SU-DHL-6 (cell line): ENCODE results near the gene ZC2HC1B.
"Not testable (repeated sequence)": the region's sequence is repeated elsewhere in the genome, so short reads cannot be mapped to it uniquely, and the experiment has no call there.

Experiments used
- H2AFZ ChIP-seq: fragments of 200-600 bp; sonication (generic); 2 replicates; pipeline ENCODE4 v1.6.1; 2014; ENCODE audit warnings: low read depth, mild to moderate bottlenecking, moderate library complexity, mixed read lengths, antibody characterized with exemption, low read length; ENCODE audit not compliant: severe bottlenecking
- H3F3A ChIP-seq: fragments of 200-600 bp; shearing (Covaris generic); 2 replicates; pipeline ENCODE4 v1.6.0; 2016; ENCODE audit warnings: antibody characterized with exemption, mild to moderate bottlenecking; ENCODE audit not compliant: insufficient read depth
- H3K27ac ChIP-seq: fragments of 200-600 bp; sonication (generic); 2 replicates; pipeline ENCODE4 v1.5.1; 2016; ENCODE audit warnings: low read depth, mild to moderate bottlenecking, low read length, moderate library complexity, mixed read lengths
- H3K27me3 ChIP-seq: fragments of 200-600 bp; sonication (generic), shearing (Covaris generic); 2 replicates; pipeline ENCODE4 v1.6.0; 2014; ENCODE audit warnings: mild to moderate bottlenecking, low read length
- H3K36me3 ChIP-seq: fragments of 200-600 bp; sonication (generic); 2 replicates; pipeline ENCODE4 v1.6.1; 2014; ENCODE audit warnings: mild to moderate bottlenecking, low read length, mixed read lengths
- H3K4me2 ChIP-seq: fragments of 300-600, 200-600 bp; shearing (Covaris generic), sonication (generic); 2 replicates; pipeline ENCODE4 v1.6.0; 2014; ENCODE audit warnings: low read length, low read depth, mild to moderate bottlenecking; ENCODE audit not compliant: poor library complexity, severe bottlenecking
- H3K4me3 ChIP-seq: fragments of 200-600 bp; sonication (generic); 2 replicates; pipeline ENCODE4 v1.5.1; 2014; ENCODE audit warnings: antibody characterized with exemption, low read length, mild to moderate bottlenecking, mixed read lengths; ENCODE audit not compliant: insufficient read depth, poor library complexity, severe bottlenecking
- H3K79me2 ChIP-seq: fragments of 200-600 bp; sonication (generic); 2 replicates; pipeline ENCODE4 v1.6.1; 2014; ENCODE audit warnings: mild to moderate bottlenecking, low read length, moderate library complexity; ENCODE audit not compliant: insufficient read depth
- H3K9ac ChIP-seq: fragments of 200-600 bp; sonication (generic); 2 replicates; pipeline ENCODE4 v1.7.0; 2014; ENCODE audit warnings: mild to moderate bottlenecking, low read length
- H3K9me2 ChIP-seq: fragments of 200-600 bp; sonication (generic); replicated peaks from 2 replicates; pipeline ENCODE4 v1.6.1; 2014; ENCODE audit warnings: low read length; ENCODE audit not compliant: insufficient read depth
- H3K9me3 ChIP-seq: fragments of 200-600 bp; sonication (generic); 2 replicates; pipeline ENCODE4 v1.6.1; 2014; ENCODE audit warnings: low read length, mixed read lengths; ENCODE audit not compliant: insufficient read depth
- H4K20me1 ChIP-seq: fragments of 200-600 bp; sonication (generic); 2 replicates; pipeline ENCODE4 v1.6.1; 2014; ENCODE audit warnings: low read depth, mild to moderate bottlenecking, antibody characterized with exemption, low read length, moderate library complexity, mixed read lengths
- CTCF ChIP-seq: fragments of 200-600 bp; sonication (generic); IDR thresholded peaks from one replicate; pipeline ENCODE4 v1.5.1; 2017; ENCODE audit warnings: antibody characterized with exemption, mild to moderate bottlenecking, low read length, moderate library complexity; ENCODE audit not compliant: insufficient read depth, poor library complexity, severe bottlenecking
- EZH2phosphoT487 ChIP-seq: fragments of 200-600 bp; sonication (generic), shearing (Covaris generic); conservative IDR thresholded peaks from 2 replicates; pipeline ENCODE4 v1.6.1; 2018; ENCODE audit warnings: mild to moderate bottlenecking, antibody characterized with exemption, low read length, moderate library complexity, mixed read lengths

ZC2HC1B gene

DNA sequence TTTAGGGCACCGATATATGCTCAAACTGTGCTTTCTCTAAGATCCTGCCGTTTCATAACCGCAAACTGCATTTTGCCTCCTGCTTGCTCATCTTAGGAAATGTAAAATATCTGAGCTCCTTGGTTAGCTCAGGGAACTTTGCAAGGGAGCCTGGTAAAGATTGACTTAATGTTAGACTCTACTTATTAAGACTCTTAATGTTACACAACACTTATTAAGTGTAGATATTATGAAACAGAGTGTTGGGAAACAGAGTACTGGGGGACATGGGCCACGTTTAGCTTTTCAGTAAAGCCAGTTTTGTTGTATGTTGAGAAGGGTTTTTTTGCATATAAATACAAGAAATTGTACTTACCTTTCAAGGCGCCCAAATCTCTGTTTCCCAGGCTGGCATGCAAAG lies 19.2 kb upstream of the ZC2HC1B start:
- H3K79me2 ChIP-seq, result peaks cover 35% of the 10 kb centered on the region

DNA sequence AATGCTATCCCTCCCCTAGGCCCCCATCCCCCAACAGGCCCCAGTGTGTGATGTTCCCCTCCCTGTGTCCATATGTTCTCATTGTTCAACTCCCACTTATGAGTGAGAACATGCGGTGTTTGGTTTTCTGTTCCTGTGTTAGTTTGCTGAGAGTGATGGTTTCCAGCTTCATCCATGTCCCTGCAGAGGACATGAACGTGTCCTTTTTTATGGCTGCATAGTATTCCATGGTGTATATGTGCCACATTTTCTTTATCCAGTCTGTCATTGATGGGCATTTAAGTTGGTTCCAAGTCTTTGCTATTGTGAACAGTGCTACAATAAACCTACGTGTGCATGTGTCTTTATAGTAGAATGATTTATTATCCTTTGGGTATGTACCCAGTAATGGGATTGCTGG lies 12.6 kb upstream of the ZC2HC1B start:
- H3K4me3 ChIP-seq, H2AFZ ChIP-seq, H3K27me3 ChIP-seq, H3K9me3 ChIP-seq, H3K9ac ChIP-seq, H3K9me2 ChIP-seq, H3F3A ChIP-seq, H3K4me2 ChIP-seq, H3K27ac ChIP-seq, H4K20me1 ChIP-seq: not testable (repeated sequence)
- Histone ChIP-seq H3K36me3 (peaks cover 36% of the 10 kb centered on the region), H3K79me2 (peaks cover 32% of the 10 kb centered on the region)

More for the DNA sequence above, 19.2 kb upstream of the ZC2HC1B start:
- Histone ChIP-seq H3K27me3 (no peaks in the 10 kb centered on the region), H3K9me3 (no peaks in the 10 kb centered on the region), H3K4me2 (no peak overlapping the region), H3K9ac (no peak overlapping the region), H3F3A (no peaks in the 10 kb centered on the region), H3K4me3 (no peak overlapping the region), H3K27ac (no peak overlapping the region), H4K20me1 (no peaks in the 10 kb centered on the region), H3K36me3 (peaks cover 39% of the 10 kb centered on the region), H2AFZ (no peak overlapping the region), H3K9me2 (no peaks in the 10 kb centered on the region)
- no peak for TF ChIP-seq CTCF

- H3K9me2 ChIP-seq, H2AFZ ChIP-seq, H3K4me3 ChIP-seq, H3K9me3 ChIP-seq, H3K9ac ChIP-seq, H3F3A ChIP-seq, H3K27ac ChIP-seq, H3K4me2 ChIP-seq, H4K20me1 ChIP-seq, H3K27me3 ChIP-seq: not testable (repeated sequence)
- H3K79me2 ChIP-seq, result peaks cover 25% of the 10 kb centered on the region
- peaks cover 38% of the 10 kb centered on the region for H3K36me3 ChIP-seq
These were observed 9.2 kb upstream of the ZC2HC1B start for GRCh38 chr6:143855057-143855456.

DNA sequence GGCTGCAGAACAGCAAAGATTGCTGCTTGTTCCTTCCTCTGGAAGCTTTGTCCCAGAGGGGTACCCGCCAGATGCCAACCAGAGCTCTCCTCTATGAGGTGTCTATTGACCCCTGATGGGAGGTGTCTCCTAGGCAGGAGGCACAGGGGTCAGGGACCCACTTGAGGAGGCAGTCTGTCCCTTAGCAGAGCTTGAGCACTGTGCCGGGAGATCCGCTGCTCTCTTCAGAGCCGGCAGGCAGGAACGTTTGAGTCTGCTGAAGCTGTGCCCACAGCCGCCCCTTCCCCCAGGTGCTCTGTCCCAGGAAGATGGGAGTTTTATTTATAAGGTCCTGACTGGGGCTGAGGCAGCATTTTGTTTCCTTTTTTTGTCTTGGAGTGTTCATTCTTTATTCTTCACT lies 7.5 kb upstream of the ZC2HC1B start:
- H3K4me2 ChIP-seq, H3K9ac ChIP-seq, H3K4me3 ChIP-seq, H3F3A ChIP-seq, H3K27me3 ChIP-seq, H2AFZ ChIP-seq, H3K9me2 ChIP-seq, H3K27ac ChIP-seq, H4K20me1 ChIP-seq, H3K9me3 ChIP-seq: not testable (repeated sequence)
- peaks cover 11% of the 10 kb centered on the region; the same call in 1 of the 2 replicates for H3K79me2 ChIP-seq
- peaks cover 34% of the 10 kb centered on the region for H3K36me3 ChIP-seq

DNA sequence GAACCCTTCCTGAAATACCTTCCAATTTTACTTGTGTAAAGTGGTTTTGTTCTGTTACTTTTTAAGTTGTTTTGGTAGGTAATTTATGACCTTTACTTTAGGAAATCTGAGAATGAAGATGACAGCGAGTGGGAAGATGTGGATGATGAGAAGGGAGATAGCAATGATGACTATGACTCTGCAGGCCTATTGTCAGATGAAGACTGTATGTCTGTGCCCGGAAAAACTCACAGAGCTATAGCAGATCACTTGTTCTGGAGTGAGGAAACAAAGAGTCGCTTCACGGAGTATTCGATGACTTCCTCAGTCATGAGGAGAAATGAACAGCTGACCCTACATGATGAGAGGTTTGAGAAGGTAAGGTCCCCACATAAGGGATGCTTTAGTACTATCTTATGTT lies 6.6 kb upstream of the ZC2HC1B start:
- no peak overlapping the region for H3K4me3 ChIP-seq
- no peak overlapping the region for H3K27ac ChIP-seq
- H3K27me3 ChIP-seq, result no peaks in the 10 kb centered on the region
- H3K9me3 ChIP-seq, result no peaks in the 10 kb centered on the region
- H4K20me1 ChIP-seq, result no peaks in the 10 kb centered on the region
- no peaks in the 10 kb centered on the region for H3F3A ChIP-seq
- H3K9ac ChIP-seq, result no peak overlapping the region
- peaks cover 39% of the 10 kb centered on the region for H3K36me3 ChIP-seq
- H2AFZ ChIP-seq, result no peak overlapping the region
- H3K79me2 ChIP-seq, result peaks cover 11% of the 10 kb centered on the region; the same call in 1 of the 2 replicates
- TF ChIP-seq CTCF, result no peak
- TF ChIP-seq EZH2phosphoT487, result no peak
- no peak overlapping the region for H3K4me2 ChIP-seq
- no peaks in the 10 kb centered on the region for H3K9me2 ChIP-seq
